BLaER1 treated with 17β-estradiol and CSF1 and Interleukin-3, amounts not matched to agents 10 nM and 100 nM (cell line): ENCODE data around the gene IFITM10.

Experiments
- H3K27ac ChIP-seq, 11 experiments: shearing (Covaris generic); formaldehyde crosslinking; 2 replicates each; pipeline ENCODE4 v1.8.1; 2022
- H3K27me3 ChIP-seq, 11 experiments: shearing (Covaris generic); formaldehyde crosslinking; 2 replicates each; pipeline ENCODE4 v1.8.1; 2022
- H3K36me3 ChIP-seq, 11 experiments: shearing (Covaris generic); formaldehyde crosslinking; 2 replicates each; pipeline ENCODE4 v1.8.1; 2022
- H3K4me1 ChIP-seq, 10 experiments: shearing (Covaris generic); formaldehyde crosslinking; 2 replicates each; pipeline ENCODE4 v1.8.1; 2022
- H3K4me2 ChIP-seq, 11 experiments: shearing (Covaris generic); formaldehyde crosslinking; 2 replicates each; pipeline ENCODE4 v1.8.1; 2022
- H3K4me3 ChIP-seq, 10 experiments: shearing (Covaris generic); formaldehyde crosslinking; 2 replicates each; pipeline ENCODE4 v1.8.1; 2022
- H3K9ac ChIP-seq, 11 experiments: shearing (Covaris generic); formaldehyde crosslinking; 2 replicates each; pipeline ENCODE4 v1.8.1; 2022
- H3K9me3 ChIP-seq, 11 experiments: shearing (Covaris generic); formaldehyde crosslinking; replicated peaks in 1 of 11; 2 replicates each; pipeline ENCODE4 v1.8.1; 2022
- H4K20me1 ChIP-seq, 11 experiments: shearing (Covaris generic); formaldehyde crosslinking; 2 replicates each; pipeline ENCODE4 v1.8.1; 2022
- Cebpa-rat ChIP-seq, 11 experiments: shearing (Covaris generic); IDR thresholded peaks; 2 replicates each; pipeline ENCODE4 v1.8.1; 2022

Gene IFITM10

GRCh38 chr11:1759151-1759850 lies 8.9 kb upstream of the IFITM10 start:
- Histone ChIP-seq H3K4me2 (peak overlapping the region; percentile 94 to 100 (median 99)), H3K9ac (peak overlapping the region in 10 of 11 experiments; percentile 69 to 97 (median 88); a peak in 18 of 22 replicates), H3K36me3 (peaks cover 13 to 89% (median 61%) of the 10 kb centered on the region in 11 experiments), H3K4me3 (peak overlapping the region in 7 of 10 experiments; percentile 49 to 100 (median 97); a peak in 13 of 20 replicates), H3K4me1 (peaks cover 79 to 96% (median 92%) of the 10 kb centered on the region in 10 experiments), H3K27me3 (no peaks in the 10 kb centered on the region), H3K27ac (peak overlapping the region in 10 of 11 experiments; percentile 25 to 97 (median 90); a peak in 18 of 22 replicates), H3K9me3 (no peaks in the 10 kb centered on the region), H4K20me1 (peaks cover 0 to 83% (median 35%) of the 10 kb centered on the region in 11 experiments; a peak in 15 of 22 replicates)
- TF ChIP-seq Cebpa-rat (IDR thresholded peaks at IDR 0.05), result no peak

GRCh38 chr11:1758611-1759150 lies 8.3 kb upstream of the IFITM10 start:
- no peak for TF ChIP-seq Cebpa-rat (IDR thresholded peaks at IDR 0.05)
- peak overlapping the region; percentile 69 to 97 (median 88) for H3K9ac ChIP-seq
- H3K27ac ChIP-seq, result peak overlapping the region; percentile 25 to 97 (median 90); a peak in 20 of 22 replicates
- H3K27me3 ChIP-seq, result no peaks in the 10 kb centered on the region
- peaks cover 0 to 89% (median 35%) of the 10 kb centered on the region in 11 experiments; a peak in 15 of 22 replicates for H4K20me1 ChIP-seq
- H3K4me2 ChIP-seq, result peak overlapping the region; percentile 94 to 100 (median 99)
- peaks cover 13 to 94% (median 61%) of the 10 kb centered on the region in 11 experiments for H3K36me3 ChIP-seq
- peak overlapping the region in 8 of 10 experiments; percentile 37 to 100 (median 94); a peak in 15 of 20 replicates for H3K4me3 ChIP-seq
- peaks cover 82 to 99% (median 95%) of the 10 kb centered on the region in 10 experiments for H3K4me1 ChIP-seq
- no peaks in the 10 kb centered on the region for H3K9me3 ChIP-seq

GRCh38 chr11:1757861-1758610 lies 7.6 kb upstream of the IFITM10 start:
- no peak for TF ChIP-seq Cebpa-rat (IDR thresholded peaks at IDR 0.05)
- Histone ChIP-seq H4K20me1 (peaks cover 0 to 96% (median 38%) of the 10 kb centered on the region in 11 experiments; a peak in 15 of 22 replicates), H3K27me3 (no peaks in the 10 kb centered on the region), H3K4me2 (peak overlapping the region; percentile 94 to 100 (median 99)), H3K4me3 (peak overlapping the region; percentile 10 to 100 (median 76); a peak in 19 of 20 replicates), H3K4me1 (peaks cover 89 to 100% (median 98%) of the 10 kb centered on the region in 10 experiments), H3K9me3 (no peaks in the 10 kb centered on the region), H3K36me3 (peaks cover 13 to 99% (median 67%) of the 10 kb centered on the region in 11 experiments), H3K9ac (peak overlapping the region; percentile 69 to 97 (median 88)), H3K27ac (peak overlapping the region; percentile 25 to 97 (median 90); a peak in 21 of 22 replicates)

GRCh38 chr11:1756791-1757771 lies 6.7 kb upstream of the IFITM10 start:
- Histone ChIP-seq H3K4me3 (peak overlapping the region in 8 of 10 experiments; percentile 26 to 100 (median 94); a peak in 13 of 20 replicates), H3K36me3 (peaks cover 13 to 99% (median 74%) of the 10 kb centered on the region in 11 experiments), H3K4me1 (peaks cover 96 to 100% (median 100%) of the 10 kb centered on the region in 10 experiments), H4K20me1 (peaks cover 0 to 100% (median 41%) of the 10 kb centered on the region in 11 experiments; a peak in 16 of 22 replicates), H3K27me3 (no peaks in the 10 kb centered on the region), H3K9ac (peak overlapping the region; percentile 69 to 97 (median 88); a peak in 20 of 22 replicates), H3K9me3 (no peaks in the 10 kb centered on the region), H3K27ac (peak overlapping the region in 10 of 11 experiments; percentile 10 to 97 (median 90); a peak in 19 of 22 replicates), H3K4me2 (peak overlapping the region; percentile 94 to 100 (median 99))
- no peak for TF ChIP-seq Cebpa-rat (IDR thresholded peaks at IDR 0.05)

- TF ChIP-seq Cebpa-rat (IDR thresholded peaks at IDR 0.05), result no peak
These were observed 5.5 kb upstream of the IFITM10 start for GRCh38 chr11:1755692-1756561.

GRCh38 chr11:1755344-1755691 lies 4.9 kb upstream of the IFITM10 start:
- Histone ChIP-seq H3K27me3 (peaks cover 0 to 1% (median 0%) of the 10 kb centered on the region in 11 experiments; a peak in 1 of 22 replicates), H3K9me3 (no peaks in the 10 kb centered on the region), H3K27ac (peak overlapping the region in 6 of 11 experiments; percentile 14 to 97 (median 90); a peak in 8 of 22 replicates), H3K4me2 (peak overlapping the region; percentile 94 to 100 (median 99)), H3K36me3 (peaks cover 6 to 87% (median 63%) of the 10 kb centered on the region in 11 experiments; a peak in 21 of 22 replicates), H4K20me1 (peaks cover 0 to 100% (median 44%) of the 10 kb centered on the region in 11 experiments; a peak in 15 of 22 replicates), H3K4me3 (peak overlapping the region in 3 of 10 experiments; percentile 24 to 99 (median 97); a peak in 5 of 20 replicates), H3K9ac (peak overlapping the region in 8 of 11 experiments; percentile 1 to 89 (median 20); a peak in 6 of 22 replicates), H3K4me1 (peaks cover 98 to 100% (median 100%) of the 10 kb centered on the region in 10 experiments)
- TF ChIP-seq Cebpa-rat (IDR thresholded peaks at IDR 0.05), result no peak

More at GRCh38 chr11:1755692-1756561, 5.5 kb upstream of the IFITM10 start:
- Histone ChIP-seq H3K4me2 (peak overlapping the region; percentile 94 to 100 (median 99)), H3K36me3 (peaks cover 9 to 93% (median 69%) of the 10 kb centered on the region in 11 experiments), H3K27ac (peak overlapping the region in 9 of 11 experiments; percentile 10 to 97 (median 90); a peak in 15 of 22 replicates), H3K4me1 (peaks cover 96 to 100% (median 100%) of the 10 kb centered on the region in 10 experiments), H4K20me1 (peaks cover 0 to 100% (median 41%) of the 10 kb centered on the region in 11 experiments; a peak in 15 of 22 replicates), H3K9me3 (no peaks in the 10 kb centered on the region), H3K4me3 (peak overlapping the region in 3 of 10 experiments; percentile 92 to 99 (median 97); a peak in 5 of 20 replicates), H3K9ac (peak overlapping the region in 8 of 11 experiments; percentile 11 to 97 (median 61); a peak in 10 of 22 replicates), H3K27me3 (no peaks in the 10 kb centered on the region)
